HepG2 (cell line): Measurements from ENCODE around the gene KIF7. TPM values are rescaled to one million over a fixed set of nuclear protein-coding genes. Genes with fewer than 3 reads are reported as not detected.

Source experiments
- ATAC-seq: fragments of 200-7000 bp; cut with Tn5 transposase; 3 replicates; pipeline ENCODE4 v1.9.1; 2020; ENCODE audit warnings: mild to moderate bottlenecking, moderate library complexity
- BruUV-seq: library from RNA; stranded (reverse); fragments of 400-500 nt; replicated peaks from 2 replicates; lab custom pipeline; 2021; lab: Mats Ljungman, UMichigan
- CTCF ChIA-PET: fragments of 300-600 bp; formaldehyde crosslinking; extraction: SDS; loops from one replicate; lab custom pipeline; 2021; ENCODE audit warnings: low total read pairs, inconsistent platforms, low intra/inter-chr PET ratio; lab: Yijun Ruan, JAX
- POLR2A ChIA-PET: fragments of 350-600 bp; sonication (Branson Sonifier 250); formaldehyde crosslinking; loops from one replicate; lab custom pipeline; 2020; ENCODE audit warnings: antibody characterized with exemption, inconsistent platforms; lab: Yijun Ruan, JAX
- DNase-seq: peaks from one replicate; pipeline ENCODE4 v3.0.0-alpha.2; 2015; ENCODE audit warnings: low spot score
- FAIRE-seq: peaks from 3 replicates; lab custom pipeline; 2011; peaks lifted over from hg19 to GRCh38; lab: Jason Lieb, UNC
- H2AFZ ChIP-seq: one replicate; pipeline ENCODE4 v1.6.1; 2011; ENCODE audit warnings: low read length, inconsistent platforms
- H3K27ac ChIP-seq: fragments of 300-600 bp; 3 replicates; pipeline ENCODE4 v1.8.0; 2011; ENCODE audit warnings: mixed run types, mild to moderate bottlenecking, mixed read lengths, low read length, inconsistent platforms; ENCODE audit not compliant: insufficient read depth; ENCODE audit errors: extremely low read length
- H3K27me3 ChIP-seq, 2 experiments: fragments of 200-600 bp in 1 of 2; 2 replicates in 1 of 2; 3 replicates in 1 of 2; pipeline versions ENCODE4 v1.6.0 to v1.8.0; 2011; ENCODE audit warnings: low read length in 2 of 2, mild to moderate bottlenecking in 2 of 2, moderate library complexity in 2 of 2, inconsistent platforms in 1 of 2; ENCODE audit not compliant: insufficient read depth in 2 of 2, control insufficient read depth in 1 of 2
- H3K36me3 ChIP-seq, 2 experiments: fragments of 200-600 bp in 1 of 2; replicated peaks in 1 of 2; 2 replicates in 1 of 2; 3 replicates in 1 of 2; pipeline versions ENCODE4 v1.5.1 to v1.8.0; 2011; ENCODE audit warnings: low read length in 2 of 2, inconsistent platforms in 1 of 2; ENCODE audit not compliant: insufficient read depth in 2 of 2, control insufficient read depth in 1 of 2
- H3K4me1 ChIP-seq: 2 replicates; pipeline ENCODE4 v1.5.1; 2012; ENCODE audit warnings: low read length, inconsistent platforms; ENCODE audit not compliant: insufficient read depth
- H3K4me2 ChIP-seq: 2 replicates; pipeline ENCODE4 v1.6.0; 2011; ENCODE audit warnings: low read depth, low read length, inconsistent platforms
- H3K4me3 ChIP-seq, 3 experiments: fragments of 200-600 bp in 1 of 3; sonication (generic), shearing (Covaris generic) in 1 of 3; replicated peaks in 1 of 3; 2 replicates each; pipeline ENCODE4 v1.5.1; 2011 to 2016; ENCODE audit warnings: low read length in 3 of 3, inconsistent platforms in 2 of 3, low read depth in 2 of 3, mild to moderate bottlenecking in 2 of 3, control low read depth in 1 of 3, mixed read lengths in 1 of 3; ENCODE audit not compliant: insufficient read depth in 1 of 3
- H3K79me2 ChIP-seq: one replicate; pipeline ENCODE4 v1.6.1; 2011; ENCODE audit warnings: low read length, inconsistent platforms; ENCODE audit not compliant: insufficient read depth
- H3K9ac ChIP-seq: 2 replicates; pipeline ENCODE4 v1.6.0; 2011; ENCODE audit warnings: mild to moderate bottlenecking, low read depth, low read length, inconsistent platforms; ENCODE audit not compliant: insufficient read depth
- H3K9me3 ChIP-seq: 2 replicates; pipeline ENCODE4 v1.5.1; 2012; ENCODE audit warnings: mild to moderate bottlenecking, low read length
- H4K20me1 ChIP-seq: 2 replicates; pipeline ENCODE4 v1.6.0; 2011; ENCODE audit warnings: inconsistent platforms, mild to moderate bottlenecking, low read length, moderate library complexity; ENCODE audit not compliant: insufficient read depth
- FOXA3 ChIP-seq: IDR thresholded peaks from 2 replicates; pipeline ENCODE4 v1.6.1; 2016; ENCODE audit warnings: missing genetic modification reagents, missing compliant biosample characterization
- JUND ChIP-seq: sonication (generic); formaldehyde crosslinking; IDR thresholded peaks from 2 replicates; pipeline ENCODE4 v1.8.0; 2022; ENCODE audit warnings: mild to moderate bottlenecking, missing genetic modification reagents
- MBD4 ChIP-seq: IDR thresholded peaks from 2 replicates; pipeline ENCODE4 v1.6.1; 2012; ENCODE audit warnings: low read length, inconsistent platforms, borderline replicate concordance
- MIER3 ChIP-seq: IDR thresholded peaks from 2 replicates; pipeline ENCODE4 v1.6.1; 2016; ENCODE audit warnings: missing compliant biosample characterization, borderline replicate concordance
- SRSF9 ChIP-seq: fragments of 200-400 bp; formaldehyde crosslinking; IDR thresholded peaks from 2 replicates; pipeline ENCODE4 v1.6.1; 2018; ENCODE audit warnings: borderline replicate concordance, mild to moderate bottlenecking, low read depth, low read length; ENCODE audit not compliant: insufficient read depth, poor library complexity, severe bottlenecking
- SRY ChIP-seq: sonication (generic); formaldehyde crosslinking; IDR thresholded peaks from 2 replicates; pipeline ENCODE4 v1.8.0; 2022; ENCODE audit warnings: mild to moderate bottlenecking, missing genetic modification reagents
- ZFAT ChIP-seq: sonication (generic); formaldehyde crosslinking; conservative IDR thresholded peaks from 2 replicates; pipeline ENCODE4 v1.8.1; 2023; ENCODE audit warnings: missing genetic modification reagents, inconsistent platforms
- ZMAT3 ChIP-seq: sonication (generic); formaldehyde crosslinking; conservative IDR thresholded peaks from 2 replicates; pipeline ENCODE4 v1.7.0; 2021; ENCODE audit warnings: missing genetic modification reagents
- ZNF556 ChIP-seq: sonication (generic); formaldehyde crosslinking; IDR thresholded peaks from 2 replicates; pipeline ENCODE4 v1.4.0; 2020; ENCODE audit warnings: mild to moderate bottlenecking, missing genetic modification reagents, borderline replicate concordance
- ZNF589 ChIP-seq: sonication (generic); formaldehyde crosslinking; conservative IDR thresholded peaks from 2 replicates; pipeline ENCODE4 v1.8.0; 2022; ENCODE audit warnings: mild to moderate bottlenecking, moderate library complexity, missing genetic modification reagents
- ZNF782 ChIP-seq: sonication (generic); formaldehyde crosslinking; IDR thresholded peaks from 2 replicates; pipeline ENCODE4 v1.4.0; 2020; ENCODE audit warnings: missing genetic modification reagents, mild to moderate bottlenecking, borderline replicate concordance
- ZNF850 ChIP-seq: sonication (generic); formaldehyde crosslinking; conservative IDR thresholded peaks from 2 replicates; pipeline ENCODE4 v1.9.0; 2021; ENCODE audit warnings: mild to moderate bottlenecking, missing genetic modification reagents
- WGBS: methylation state at CpG from one replicate; pipeline ENCODE4 v1.1.6; 2017; ENCODE audit warnings: low lambda C conversion rate; 5-methylcytosine and 5-hydroxymethylcytosine counted together
- in situ Hi-C: cut with HindIII; loops from 2 replicates; pipeline ENCODE4 v1.10.0; 2017; ENCODE audit warnings: low pct_unique_long_range_greater_than_20kb; ENCODE audit not compliant: extremely low pct_ligation_motif_present
- intact Hi-C: fragments of 100-400 bp; cut with micrococcal nuclease; formaldehyde crosslinking; loops from one replicate; pipeline ENCODE4 v1.10.0; 2022; ENCODE audit not compliant: unreplicated experiment
- polyA plus RNA-seq, 8 experiments: library from polyadenylated mRNA; depleted of rRNA in 3 of 8; stranded (reverse) in 7 of 8; unstranded in 1 of 8; fragments of >200 nt; fragmentation: Illumina TruSeq in 4 of 8; extraction: Trizol in 4 of 8; gene quantifications; 2 replicates each; pipeline versions ENCODE4 v1.2.1 to v1.2.3, GENCODE V29; 2011 to 2016; ENCODE audit warnings: low read depth in 4 of 8, missing spikeins in 1 of 8, mixed read lengths in 1 of 8; ENCODE audit not compliant: insufficient read depth in 1 of 8
- total RNA-seq, 5 experiments: library from RNA; depleted of rRNA; stranded (reverse); fragments of >200 nt; fragmentation: Illumina TruSeq; extraction: Trizol; gene quantifications; 2 replicates each; pipeline ENCODE4 v1.2.3, GENCODE V29; 2016; ENCODE audit warnings: low read depth in 1 of 5
- TF ChIP-seq, protein P1 (sequence below): sonication (generic); formaldehyde crosslinking; IDR thresholded peaks from 2 replicates; pipeline ENCODE4 v1.4.0; 2020; ENCODE audit warnings: mild to moderate bottlenecking, missing genetic modification reagents
- TF ChIP-seq, protein P2 (sequence below): sonication (generic); formaldehyde crosslinking; IDR thresholded peaks from 2 replicates; pipeline ENCODE4 v1.4.0; 2020; ENCODE audit warnings: missing genetic modification reagents
- TF ChIP-seq, protein P3 (sequence below): IDR thresholded peaks from 2 replicates; pipeline ENCODE4 v1.6.1; 2016

KIF7 gene
- total and polyA plus RNA-seq, 2 of the 13 experiments (the other 11 are each of a cell fraction or from before 2014, with no cell fraction given) = 1.5 to 6.2 TPM

DNA sequence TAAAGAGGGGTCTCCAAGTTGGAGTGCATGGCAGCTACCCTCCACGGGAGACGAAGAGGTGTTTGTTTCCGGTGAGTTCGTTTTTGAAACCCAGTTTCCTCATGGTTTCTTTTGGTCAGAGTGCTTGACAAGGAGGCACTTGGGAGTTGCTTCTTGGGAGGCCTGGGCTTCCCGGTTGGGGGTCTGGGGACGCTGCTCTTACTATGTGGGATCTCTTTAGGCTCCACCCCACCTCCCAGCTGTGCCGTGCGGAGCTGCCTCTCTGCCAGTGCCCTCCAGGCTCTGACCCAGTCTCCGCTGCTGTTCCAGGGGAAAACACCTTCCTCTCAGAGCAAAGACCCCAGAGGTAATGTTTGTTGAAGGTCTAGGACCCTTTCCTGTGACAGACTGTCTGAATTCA is 29.6 kb downstream of the KIF7 start:
- Histone ChIP-seq H3K9ac (no peak overlapping the region), H3K4me1 (no peaks in the 10 kb centered on the region), H3K27ac (no peak overlapping the region), H3K27me3 (no peaks in the 10 kb centered on the region), H2AFZ (no peak overlapping the region), H3K4me3 (no peak overlapping the region), H3K36me3 (peaks cover 53 to 86% of the 10 kb centered on the region in 2 experiments), H4K20me1 (no peaks in the 10 kb centered on the region), H3K4me2 (no peak overlapping the region), H3K9me3 (no peaks in the 10 kb centered on the region), H3K79me2 (no peaks in the 10 kb centered on the region)
- ChIA-PET CTCF (no interaction called here), POLR2A (no interaction called here)
- intact Hi-C loops = no loop called here
- 90% methylated on average over 4 of the region's 9 CpGs for WGBS
- FAIRE-seq (no peak), ATAC-seq (no peak), DNase-seq (no peak)
- in situ Hi-C loops = no loop called here
- BruUV-seq = no TSS peak
- TF ChIP-seq, protein P1, sequence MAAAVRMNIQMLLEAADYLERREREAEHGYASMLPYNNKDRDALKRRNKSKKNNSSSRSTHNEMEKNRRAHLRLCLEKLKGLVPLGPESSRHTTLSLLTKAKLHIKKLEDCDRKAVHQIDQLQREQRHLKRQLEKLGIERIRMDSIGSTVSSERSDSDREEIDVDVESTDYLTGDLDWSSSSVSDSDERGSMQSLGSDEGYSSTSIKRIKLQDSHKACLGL (CRISPR knock-in tag) = no peak
- TF ChIP-seq ZFAT (CRISPR knock-in tag) (no peak), SRY (CRISPR knock-in tag) (no peak), ZNF589 (CRISPR knock-in tag) (no peak), MBD4 (no peak), ZNF556 (CRISPR knock-in tag) (no peak), FOXA3 (CRISPR knock-in tag) (no peak), ZNF850 (CRISPR knock-in tag) (no peak), ZMAT3 (no peak), JUND (CRISPR knock-in tag) (no peak), MIER3 (CRISPR knock-in tag) (no peak), ZNF782 (CRISPR knock-in tag) (no peak), SRSF9 (no peak)
- TF ChIP-seq, protein P2, sequence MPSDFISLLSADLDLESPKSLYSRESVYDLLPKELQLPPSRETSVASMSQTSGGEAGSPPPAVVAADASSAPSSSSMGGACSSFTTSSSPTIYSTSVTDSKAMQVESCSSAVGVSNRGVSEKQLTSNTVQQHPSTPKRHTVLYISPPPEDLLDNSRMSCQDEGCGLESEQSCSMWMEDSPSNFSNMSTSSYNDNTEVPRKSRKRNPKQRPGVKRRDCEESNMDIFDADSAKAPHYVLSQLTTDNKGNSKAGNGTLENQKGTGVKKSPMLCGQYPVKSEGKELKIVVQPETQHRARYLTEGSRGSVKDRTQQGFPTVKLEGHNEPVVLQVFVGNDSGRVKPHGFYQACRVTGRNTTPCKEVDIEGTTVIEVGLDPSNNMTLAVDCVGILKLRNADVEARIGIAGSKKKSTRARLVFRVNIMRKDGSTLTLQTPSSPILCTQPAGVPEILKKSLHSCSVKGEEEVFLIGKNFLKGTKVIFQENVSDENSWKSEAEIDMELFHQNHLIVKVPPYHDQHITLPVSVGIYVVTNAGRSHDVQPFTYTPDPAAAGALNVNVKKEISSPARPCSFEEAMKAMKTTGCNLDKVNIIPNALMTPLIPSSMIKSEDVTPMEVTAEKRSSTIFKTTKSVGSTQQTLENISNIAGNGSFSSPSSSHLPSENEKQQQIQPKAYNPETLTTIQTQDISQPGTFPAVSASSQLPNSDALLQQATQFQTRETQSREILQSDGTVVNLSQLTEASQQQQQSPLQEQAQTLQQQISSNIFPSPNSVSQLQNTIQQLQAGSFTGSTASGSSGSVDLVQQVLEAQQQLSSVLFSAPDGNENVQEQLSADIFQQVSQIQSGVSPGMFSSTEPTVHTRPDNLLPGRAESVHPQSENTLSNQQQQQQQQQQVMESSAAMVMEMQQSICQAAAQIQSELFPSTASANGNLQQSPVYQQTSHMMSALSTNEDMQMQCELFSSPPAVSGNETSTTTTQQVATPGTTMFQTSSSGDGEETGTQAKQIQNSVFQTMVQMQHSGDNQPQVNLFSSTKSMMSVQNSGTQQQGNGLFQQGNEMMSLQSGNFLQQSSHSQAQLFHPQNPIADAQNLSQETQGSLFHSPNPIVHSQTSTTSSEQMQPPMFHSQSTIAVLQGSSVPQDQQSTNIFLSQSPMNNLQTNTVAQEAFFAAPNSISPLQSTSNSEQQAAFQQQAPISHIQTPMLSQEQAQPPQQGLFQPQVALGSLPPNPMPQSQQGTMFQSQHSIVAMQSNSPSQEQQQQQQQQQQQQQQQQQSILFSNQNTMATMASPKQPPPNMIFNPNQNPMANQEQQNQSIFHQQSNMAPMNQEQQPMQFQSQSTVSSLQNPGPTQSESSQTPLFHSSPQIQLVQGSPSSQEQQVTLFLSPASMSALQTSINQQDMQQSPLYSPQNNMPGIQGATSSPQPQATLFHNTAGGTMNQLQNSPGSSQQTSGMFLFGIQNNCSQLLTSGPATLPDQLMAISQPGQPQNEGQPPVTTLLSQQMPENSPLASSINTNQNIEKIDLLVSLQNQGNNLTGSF (CRISPR knock-in tag) = no peak
- TF ChIP-seq, protein P3, sequence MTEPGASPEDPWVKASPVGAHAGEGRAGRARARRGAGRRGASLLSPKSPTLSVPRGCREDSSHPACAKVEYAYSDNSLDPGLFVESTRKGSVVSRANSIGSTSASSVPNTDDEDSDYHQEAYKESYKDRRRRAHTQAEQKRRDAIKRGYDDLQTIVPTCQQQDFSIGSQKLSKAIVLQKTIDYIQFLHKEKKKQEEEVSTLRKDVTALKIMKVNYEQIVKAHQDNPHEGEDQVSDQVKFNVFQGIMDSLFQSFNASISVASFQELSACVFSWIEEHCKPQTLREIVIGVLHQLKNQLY (CRISPR knock-in tag) = no peak
